ENCODE measurements around the gene PDE2A.

The PDE2A gene

DNA sequence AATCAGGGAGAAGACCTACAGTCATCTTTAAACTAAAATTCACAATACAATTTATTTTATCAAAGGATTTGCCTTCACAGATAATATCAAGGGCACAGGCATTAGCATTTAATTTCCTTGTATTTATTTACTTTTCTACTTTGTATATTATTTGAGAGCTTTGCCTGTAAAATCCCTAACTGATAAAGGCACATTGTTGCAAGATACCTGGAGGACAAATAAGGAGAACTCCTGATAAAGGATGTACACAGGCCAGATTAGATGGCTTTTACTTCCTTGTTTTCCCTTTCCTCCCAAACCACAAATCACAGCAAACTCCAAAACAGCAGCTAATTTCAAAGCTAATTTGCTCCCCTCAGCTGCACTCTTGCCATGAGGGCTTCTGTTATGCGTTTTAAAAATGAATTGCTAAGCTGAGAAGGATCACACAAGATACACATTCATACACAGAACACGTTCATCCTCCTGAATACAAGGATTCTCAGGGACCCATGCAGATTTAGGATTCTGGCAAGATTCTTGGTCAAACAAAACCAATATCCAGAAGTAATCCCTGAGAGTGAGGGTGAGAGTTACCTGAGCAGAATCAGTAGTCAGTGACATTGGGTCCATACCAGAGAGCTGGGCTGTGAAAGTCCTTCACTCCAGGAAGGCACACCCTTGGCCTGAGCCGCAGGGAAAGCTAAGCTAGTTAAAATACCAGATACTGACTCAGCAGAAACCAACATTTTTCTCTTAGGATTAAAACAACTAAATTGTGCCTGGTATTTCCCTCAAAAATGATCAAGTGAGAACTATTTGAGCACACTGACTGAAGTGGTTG is 139.6 kb downstream of the PDE2A start:
- DNase-seq: no peak

DNA sequence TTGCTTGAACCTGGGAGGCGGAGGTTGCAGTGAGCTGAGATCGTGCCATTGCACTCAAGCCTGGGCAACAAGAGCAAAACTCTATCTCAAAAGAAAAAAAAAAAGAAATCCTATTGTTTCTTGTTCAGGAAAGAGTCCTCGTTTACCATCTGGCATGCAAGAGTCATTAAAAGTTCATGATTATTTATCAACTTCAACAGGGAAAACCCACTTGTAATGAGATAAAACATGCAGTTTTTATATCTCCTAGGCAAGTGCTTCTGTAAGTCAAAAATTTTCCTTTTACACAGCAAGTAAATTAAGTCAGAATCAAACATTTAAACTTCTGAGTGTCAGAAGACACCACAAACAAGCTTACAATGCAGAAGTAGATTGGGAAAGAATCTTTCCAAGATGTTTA is 145.2 kb downstream of the PDE2A start:
- no peak for DNase-seq

- DNase-seq: no peak
These were observed 146.1 kb downstream of the PDE2A start for GRCh38 chr11:72528121-72528520.

Data from NCI-H1092 (cell line).